NCI-H82 treated with DMSO at 0.1 percent for 48 hours (cell line): Measurements from ENCODE around the gene FUBP3.

Experiments
- DNase-seq: peaks from one replicate; lab custom pipeline; 2025; ENCODE audit not compliant: unreplicated experiment; lab: John Stamatoyannopoulos, UW

FUBP3 gene

GRCh38 chr9:130606887-130607600 is 27.7 kb downstream of the FUBP3 start:
- no peak for DNase-seq

- DNase-seq: no peak
Observed at GRCh38 chr9:130607640-130608420, 28.5 kb downstream of the FUBP3 start.

GRCh38 chr9:130608554-130609134 is 29.3 kb downstream of the FUBP3 start:
- DNase-seq: no peak

GRCh38 chr9:130609163-130609562 is 29.8 kb downstream of the FUBP3 start:
- DNase-seq: no peak

GRCh38 chr9:130610862-130611707 is 31.7 kb downstream of the FUBP3 start:
- no peak for DNase-seq

- no peak for DNase-seq
Observed at GRCh38 chr9:130616451-130616850, 37.1 kb downstream of the FUBP3 start.

GRCh38 chr9:130623466-130623865 is 44.1 kb downstream of the FUBP3 start:
- no peak for DNase-seq

- no peak for DNase-seq
Observed at GRCh38 chr9:130624154-130624553, 44.8 kb downstream of the FUBP3 start.

GRCh38 chr9:130626249-130626996 is 47.0 kb downstream of the FUBP3 start:
- DNase-seq: no peak

GRCh38 chr9:130627051-130627450 is 47.7 kb downstream of the FUBP3 start:
- no peak for DNase-seq

- no peak for DNase-seq
Observed at GRCh38 chr9:130627896-130628792, 48.8 kb downstream of the FUBP3 start.

GRCh38 chr9:130629443-130630070 is 50.2 kb downstream of the FUBP3 start:
- no peak for DNase-seq

- DNase-seq: no peak
Observed at GRCh38 chr9:130630071-130630450, 50.7 kb downstream of the FUBP3 start.

- DNase-seq: no peak
Observed at GRCh38 chr9:130630506-130631330, 51.3 kb downstream of the FUBP3 start.

GRCh38 chr9:130631331-130632080 is 52.1 kb downstream of the FUBP3 start:
- no peak for DNase-seq

- DNase-seq: no peak
Observed at GRCh38 chr9:130632081-130632710, 52.8 kb downstream of the FUBP3 start.

GRCh38 chr9:130632841-130633240 is 53.5 kb downstream of the FUBP3 start:
- DNase-seq: no peak
